HG03521 (cell line): Measurements from ENCODE around the gene SLC39A6.
"Not testable (repeated sequence)": the region's sequence is repeated elsewhere in the genome, so short reads cannot be mapped to it uniquely, and the experiment has no call there.

ENCODE experiments used
- ATAC-seq: cut with Tn5 transposase; IDR thresholded peaks from one replicate; pipeline ENCODE4 v1.9.1; 2021; ENCODE audit warnings: mild to moderate bottlenecking, moderate library complexity; ENCODE audit not compliant: unreplicated experiment

The SLC39A6 gene

GRCh38 chr18:36141576-36141975, 12.4 kb upstream of the SLC39A6 start:
- no peak for ATAC-seq

GRCh38 chr18:36139245-36139644, 10.1 kb upstream of the SLC39A6 start:
- ATAC-seq, result no peak

- ATAC-seq, result no peak
Measured at GRCh38 chr18:36135264-36135663, 6.1 kb upstream of the SLC39A6 start.

- no peak for ATAC-seq
Measured at GRCh38 chr18:36132756-36133155, 3.6 kb upstream of the SLC39A6 start.

GRCh38 chr18:36131692-36132483, 2.7 kb upstream of the SLC39A6 start:
- no peak for ATAC-seq

GRCh38 chr18:36130883-36131653, 1.9 kb upstream of the SLC39A6 start:
- ATAC-seq, result no peak

- peak; percentile 13 for ATAC-seq
Measured at GRCh38 chr18:36130039-36130831, 1.1 kb upstream of the SLC39A6 start.

- ATAC-seq, result peak; percentile 11
Measured at GRCh38 chr18:36128907-36129299, 237 bp downstream of the SLC39A6 start.

GRCh38 chr18:36128530-36128870, 640 bp downstream of the SLC39A6 start:
- ATAC-seq, result no peak

GRCh38 chr18:36127836-36128529, 1.2 kb downstream of the SLC39A6 start:
- no peak for ATAC-seq

- ATAC-seq, result no peak
Measured at GRCh38 chr18:36126668-36127067, 2.5 kb downstream of the SLC39A6 start.

GRCh38 chr18:36124841-36125240, 4.3 kb downstream of the SLC39A6 start:
- no peak for ATAC-seq

GRCh38 chr18:36120297-36120696, 8.8 kb downstream of the SLC39A6 start:
- no peak for ATAC-seq

GRCh38 chr18:36116771-36117170, 12.4 kb downstream of the SLC39A6 start:
- ATAC-seq, result not testable (repeated sequence)

GRCh38 chr18:36114738-36115137, 14.4 kb downstream of the SLC39A6 start:
- no peak for ATAC-seq

- no peak for ATAC-seq
Measured at GRCh38 chr18:36114251-36114650, 14.9 kb downstream of the SLC39A6 start.

- no peak for ATAC-seq
Measured at GRCh38 chr18:36112302-36112701, 16.8 kb downstream of the SLC39A6 start.

GRCh38 chr18:36109737-36110136, 19.4 kb downstream of the SLC39A6 start:
- no peak for ATAC-seq

- no peak for ATAC-seq
Measured at GRCh38 chr18:36108601-36109000, 20.5 kb downstream of the SLC39A6 start.

GRCh38 chr18:36108196-36108595, 20.9 kb downstream of the SLC39A6 start:
- ATAC-seq, result no peak

GRCh38 chr18:36107477-36107876, 21.7 kb downstream of the SLC39A6 start:
- ATAC-seq, result no peak
